Measurements from ENCODE around the gene MARCHF9. TPM values are rescaled to one million over a fixed set of nuclear protein-coding genes. Genes with fewer than 3 reads are reported as not detected.

Gene MARCHF9
- total RNA-seq, 1 experiment from 2014 or later, result 1.9 TPM

GRCh38 chr12:57763881-57764661, 9.2 kb downstream of the MARCHF9 start:
- H3K36me3 ChIP-seq (replicated peaks; ENCODE audit: control insufficient read depth, insufficient read depth, low read length), result peaks cover 4% of the 10 kb centered on the region
- H3K4me3 ChIP-seq (ENCODE audit: insufficient read depth, low read depth, low read length), result no peak overlapping the region; the same call in 1 of the 2 replicates

GRCh38 chr12:57764662-57765002, 9.7 kb downstream of the MARCHF9 start:
- H3K36me3 ChIP-seq (replicated peaks; ENCODE audit: control insufficient read depth, insufficient read depth, low read length), result peaks cover 9% of the 10 kb centered on the region
- peak overlapping the region; percentile 48 for H3K4me3 ChIP-seq (ENCODE audit: insufficient read depth, low read depth, low read length)
- DNase-seq, result no peak
- peaks cover 66% of the 10 kb centered on the region for H3K27me3 ChIP-seq (ENCODE audit: control insufficient read depth, insufficient read depth, low read length)

More at GRCh38 chr12:57763881-57764661, 9.2 kb downstream of the MARCHF9 start:
- no peak for DNase-seq
- H3K27me3 ChIP-seq (ENCODE audit: control insufficient read depth, insufficient read depth, low read length), result peaks cover 68% of the 10 kb centered on the region

GRCh38 chr12:57765003-57765697, 10.2 kb downstream of the MARCHF9 start:
- peak overlapping the region; percentile 48 for H3K4me3 ChIP-seq (ENCODE audit: insufficient read depth, low read depth, low read length)
- H3K27me3 ChIP-seq (ENCODE audit: control insufficient read depth, insufficient read depth, low read length), result peaks cover 66% of the 10 kb centered on the region
- peaks cover 11% of the 10 kb centered on the region for H3K36me3 ChIP-seq (replicated peaks; ENCODE audit: control insufficient read depth, insufficient read depth, low read length)
- DNase-seq, result peak; percentile 91

GRCh38 chr12:57765698-57766463, 11.0 kb downstream of the MARCHF9 start:
- H3K27me3 ChIP-seq (ENCODE audit: control insufficient read depth, insufficient read depth, low read length), result peaks cover 63% of the 10 kb centered on the region
- peak overlapping the region; percentile 48 for H3K4me3 ChIP-seq (ENCODE audit: insufficient read depth, low read depth, low read length)
- H3K36me3 ChIP-seq (replicated peaks; ENCODE audit: control insufficient read depth, insufficient read depth, low read length), result peaks cover 16% of the 10 kb centered on the region
- peak; percentile 70 for DNase-seq

GRCh38 chr12:57766464-57767304, 11.8 kb downstream of the MARCHF9 start, which contains the start of gene CYP27B1:
TSS of gene CYP27B1 (minus strand) at chr12:57767078. CDS start at chr12:57767041, 37 bp downstream.
- DNase-seq, result peak; percentile 86
- H3K36me3 ChIP-seq (replicated peaks; ENCODE audit: control insufficient read depth, insufficient read depth, low read length), result peaks cover 16% of the 10 kb centered on the region
- peaks cover 55% of the 10 kb centered on the region for H3K27me3 ChIP-seq (ENCODE audit: control insufficient read depth, insufficient read depth, low read length)
- H3K4me3 ChIP-seq (ENCODE audit: insufficient read depth, low read depth, low read length), result peak within 1 kb of the TSS; percentile 48; the same call in 1 of the 2 replicates

GRCh38 chr12:57767305-57767698, 12.4 kb downstream of the MARCHF9 start:
- H3K27me3 ChIP-seq (ENCODE audit: control insufficient read depth, insufficient read depth, low read length), result peaks cover 51% of the 10 kb centered on the region
- H3K36me3 ChIP-seq (replicated peaks; ENCODE audit: control insufficient read depth, insufficient read depth, low read length), result peaks cover 16% of the 10 kb centered on the region
- DNase-seq, result peak; percentile 46
- no peak overlapping the region for H3K4me3 ChIP-seq (ENCODE audit: insufficient read depth, low read depth, low read length)

- Histone ChIP-seq H3K36me3 (replicated peaks; ENCODE audit: control insufficient read depth, insufficient read depth, low read length) (peaks cover 16% of the 10 kb centered on the region), H3K4me3 (ENCODE audit: insufficient read depth, low read depth, low read length) (no peak overlapping the region), H3K27me3 (ENCODE audit: control insufficient read depth, insufficient read depth, low read length) (peaks cover 47% of the 10 kb centered on the region)
- no peak for DNase-seq
These were observed 13.0 kb downstream of the MARCHF9 start for GRCh38 chr12:57767876-57768275.

- peaks cover 31% of the 10 kb centered on the region for H3K27me3 ChIP-seq (ENCODE audit: control insufficient read depth, insufficient read depth, low read length)
These were observed 14.7 kb downstream of the MARCHF9 start for GRCh38 chr12:57769594-57769993.

GRCh38 chr12:57770734-57771133, 15.8 kb downstream of the MARCHF9 start:
- Histone ChIP-seq H3K4me3 (ENCODE audit: insufficient read depth, low read depth, low read length) (no peak overlapping the region), H3K27me3 (ENCODE audit: control insufficient read depth, insufficient read depth, low read length) (peaks cover 19% of the 10 kb centered on the region), H3K36me3 (replicated peaks; ENCODE audit: control insufficient read depth, insufficient read depth, low read length) (peaks cover 16% of the 10 kb centered on the region)
- no peak for DNase-seq

More at GRCh38 chr12:57769594-57769993, 14.7 kb downstream of the MARCHF9 start:
- H3K36me3 ChIP-seq (replicated peaks; ENCODE audit: control insufficient read depth, insufficient read depth, low read length), result peaks cover 16% of the 10 kb centered on the region
- H3K4me3 ChIP-seq (ENCODE audit: insufficient read depth, low read depth, low read length), result no peak overlapping the region
- DNase-seq, result no peak

GRCh38 chr12:57771236-57771872, 16.5 kb downstream of the MARCHF9 start:
- Histone ChIP-seq H3K4me3 (ENCODE audit: insufficient read depth, low read depth, low read length) (peak overlapping the region; percentile 75), H3K27me3 (ENCODE audit: control insufficient read depth, insufficient read depth, low read length) (peaks cover 13% of the 10 kb centered on the region), H3K36me3 (replicated peaks; ENCODE audit: control insufficient read depth, insufficient read depth, low read length) (peaks cover 16% of the 10 kb centered on the region)
- peak; percentile 96 for DNase-seq

GRCh38 chr12:57771873-57772428, 17.0 kb downstream of the MARCHF9 start, which contains the start of gene METTL1:
TSS of gene METTL1 (minus strand) at chr12:57772105. CDS start at chr12:57772083, 22 bp downstream.
- Histone ChIP-seq H3K36me3 (replicated peaks; ENCODE audit: control insufficient read depth, insufficient read depth, low read length) (peaks cover 16% of the 10 kb centered on the region), H3K4me3 (ENCODE audit: insufficient read depth, low read depth, low read length) (peak within 1 kb of the TSS; percentile 75), H3K27me3 (ENCODE audit: control insufficient read depth, insufficient read depth, low read length) (peaks cover 7% of the 10 kb centered on the region)
- peak; percentile 96 for DNase-seq

- Histone ChIP-seq H3K4me3 (ENCODE audit: insufficient read depth, low read depth, low read length) (peak within 1 kb of the TSS; percentile 75), H3K27me3 (ENCODE audit: control insufficient read depth, insufficient read depth, low read length) (peaks cover 3% of the 10 kb centered on the region), H3K36me3 (replicated peaks; ENCODE audit: control insufficient read depth, insufficient read depth, low read length) (peaks cover 16% of the 10 kb centered on the region)
- DNase-seq, result peak; percentile 86
These were observed 17.8 kb downstream of the MARCHF9 start, which contains the start of gene EEF1AKMT3 for GRCh38 chr12:57772429-57773322. TSS of gene EEF1AKMT3 (plus strand) at chr12:57772614. CDS start at chr12:57772725, 111 bp downstream.

Measured in H7 (cell line).